Activated gamma-delta T cell treated with anti-CD3 and anti-CD28 coated beads, Interleukin-2, amount 50 U/mL, for 16 hours (primary cell): ENCODE measurements around the gene MIGA1.
"Not testable (repeated sequence)": the region's sequence is repeated elsewhere in the genome, so short reads cannot be mapped to it uniquely, and the experiment has no call there.

Source experiments
- DNase-seq: peaks from one replicate; pipeline ENCODE4 v3.0.0-alpha.2; 2020; ENCODE audit warnings: low read depth

MIGA1 gene

GRCh38 chr1:77850082-77850481, 70.6 kb downstream of the MIGA1 start:
- no peak for DNase-seq

- no peak for DNase-seq
These were observed 78.1 kb downstream of the MIGA1 start for GRCh38 chr1:77857552-77857951.

GRCh38 chr1:77858725-77859124, 79.3 kb downstream of the MIGA1 start:
- no peak for DNase-seq

- no peak for DNase-seq
These were observed 79.8 kb downstream of the MIGA1 start for GRCh38 chr1:77859248-77859647.

- DNase-seq = no peak
These were observed 86.8 kb downstream of the MIGA1 start for GRCh38 chr1:77866296-77866695.

GRCh38 chr1:77872645-77873044, 93.2 kb downstream of the MIGA1 start:
- DNase-seq = no peak

GRCh38 chr1:77873461-77873860, 94.0 kb downstream of the MIGA1 start:
- no peak for DNase-seq

- no peak for DNase-seq
These were observed 95.5 kb downstream of the MIGA1 start for GRCh38 chr1:77874804-77875445.

- no peak for DNase-seq
These were observed 97.4 kb downstream of the MIGA1 start for GRCh38 chr1:77876884-77877283.

GRCh38 chr1:77881061-77881460, 101.6 kb downstream of the MIGA1 start:
- DNase-seq = no peak

- DNase-seq = no peak
These were observed 103.0 kb downstream of the MIGA1 start for GRCh38 chr1:77882411-77882810.

GRCh38 chr1:77888081-77888780, 108.8 kb downstream of the MIGA1 start, which contains the start of gene NEXN:
Gene NEXN, plus strand, starts transcription at chr1:77888624. Its CDS starts 27,483 bp downstream, at chr1:77916107.
- DNase-seq = no peak

- no peak for DNase-seq
These were observed 109.6 kb downstream of the MIGA1 start for GRCh38 chr1:77888781-77889642.

GRCh38 chr1:77889671-77890070, 110.2 kb downstream of the MIGA1 start:
- no peak for DNase-seq

- DNase-seq = no peak
These were observed 111.8 kb downstream of the MIGA1 start for GRCh38 chr1:77891200-77891599.

GRCh38 chr1:77899647-77900320, 120.3 kb downstream of the MIGA1 start:
- DNase-seq = no peak

- no peak for DNase-seq
These were observed 121.3 kb downstream of the MIGA1 start for GRCh38 chr1:77900687-77901293.

- no peak for DNase-seq
These were observed 126.2 kb downstream of the MIGA1 start for GRCh38 chr1:77905603-77906002.

- no peak for DNase-seq
These were observed 126.6 kb downstream of the MIGA1 start for GRCh38 chr1:77906019-77906545.

- DNase-seq = no peak
These were observed 127.2 kb downstream of the MIGA1 start for GRCh38 chr1:77906624-77907023.

- no peak for DNase-seq
These were observed 130.7 kb downstream of the MIGA1 start for GRCh38 chr1:77910116-77910515.

GRCh38 chr1:77918918-77919317, 139.5 kb downstream of the MIGA1 start:
- DNase-seq = not testable (repeated sequence)
